ENCODE measurements around the gene STAC3. TPM values are rescaled to one million over a fixed set of nuclear protein-coding genes. Genes with fewer than 3 reads are reported as not detected.
"Not testable (repeated sequence)": the region's sequence is repeated elsewhere in the genome, so short reads cannot be mapped to it uniquely, and the experiment has no call there.

STAC3 gene
- total RNA-seq, 6 experiments from 2014 or later = 0.21 to 1.1 (median 0.58) TPM

- Mint-ChIP-seq H3K4me3 (no peak overlapping the region), H3K27ac (peak overlapping the region; percentile 31)
- TF ChIP-seq, protein P1, sequence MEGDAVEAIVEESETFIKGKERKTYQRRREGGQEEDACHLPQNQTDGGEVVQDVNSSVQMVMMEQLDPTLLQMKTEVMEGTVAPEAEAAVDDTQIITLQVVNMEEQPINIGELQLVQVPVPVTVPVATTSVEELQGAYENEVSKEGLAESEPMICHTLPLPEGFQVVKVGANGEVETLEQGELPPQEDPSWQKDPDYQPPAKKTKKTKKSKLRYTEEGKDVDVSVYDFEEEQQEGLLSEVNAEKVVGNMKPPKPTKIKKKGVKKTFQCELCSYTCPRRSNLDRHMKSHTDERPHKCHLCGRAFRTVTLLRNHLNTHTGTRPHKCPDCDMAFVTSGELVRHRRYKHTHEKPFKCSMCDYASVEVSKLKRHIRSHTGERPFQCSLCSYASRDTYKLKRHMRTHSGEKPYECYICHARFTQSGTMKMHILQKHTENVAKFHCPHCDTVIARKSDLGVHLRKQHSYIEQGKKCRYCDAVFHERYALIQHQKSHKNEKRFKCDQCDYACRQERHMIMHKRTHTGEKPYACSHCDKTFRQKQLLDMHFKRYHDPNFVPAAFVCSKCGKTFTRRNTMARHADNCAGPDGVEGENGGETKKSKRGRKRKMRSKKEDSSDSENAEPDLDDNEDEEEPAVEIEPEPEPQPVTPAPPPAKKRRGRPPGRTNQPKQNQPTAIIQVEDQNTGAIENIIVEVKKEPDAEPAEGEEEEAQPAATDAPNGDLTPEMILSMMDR (IDR thresholded peaks at IDR 0.05) = no peak
These were observed 27.7 kb upstream of the STAC3 start for GRCh38 chr12:57278465-57279381.

DNA sequence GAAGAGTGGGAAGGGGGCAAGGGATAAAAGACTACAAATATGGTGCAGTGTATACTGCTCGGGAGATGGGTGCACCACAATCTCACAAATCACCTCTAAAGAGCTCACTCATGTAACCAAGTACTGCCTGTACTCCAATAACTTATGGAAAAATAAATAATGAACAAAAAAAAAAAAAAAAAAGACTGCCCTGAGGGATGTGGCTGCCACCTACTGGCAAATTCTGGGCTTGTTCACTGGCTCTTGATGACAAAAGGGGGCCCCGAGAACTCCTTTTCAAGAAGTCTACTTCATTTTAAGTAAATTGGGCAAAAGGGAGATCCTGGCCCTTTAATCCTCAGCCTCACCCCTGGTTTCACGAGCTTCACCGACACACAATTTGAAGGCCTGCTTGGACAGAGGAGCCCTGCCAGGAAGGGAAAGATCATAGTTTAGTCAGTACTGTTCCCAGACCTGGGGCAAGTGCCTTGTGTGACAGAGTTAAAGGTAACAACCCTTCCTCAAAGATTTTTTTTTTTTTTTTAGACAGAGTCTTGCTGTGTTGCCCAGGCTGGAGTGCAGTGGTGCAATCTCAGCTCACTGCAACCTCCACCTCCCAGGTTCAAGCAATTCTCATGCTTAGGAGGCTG lies 26.1 kb upstream of the STAC3 start:
- Mint-ChIP-seq H3K4me3 (no peak overlapping the region), H3K36me3 (ENCODE audit: low read depth) (peaks cover 22% of the 10 kb centered on the region), H3K9me3 (no peaks in the 10 kb centered on the region), H3K27me3 (ENCODE audit: insufficient read depth) (no peaks in the 10 kb centered on the region; the same call in none of the 2 replicates), H3K27ac (no peak overlapping the region; the same call in 1 of the 2 replicates), H3K4me1 (ENCODE audit: low read depth) (peaks cover 42% of the 10 kb centered on the region)
- TF ChIP-seq, protein P1 (IDR thresholded peaks at IDR 0.05) = peak; percentile 78
- DNase-seq = peak; percentile 47

More at GRCh38 chr12:57278465-57279381, 27.7 kb upstream of the STAC3 start:
- no peak for DNase-seq
- Mint-ChIP-seq H3K36me3 (ENCODE audit: low read depth) (peaks cover 29% of the 10 kb centered on the region), H3K27me3 (ENCODE audit: insufficient read depth) (no peaks in the 10 kb centered on the region; the same call in none of the 2 replicates), H3K9me3 (no peaks in the 10 kb centered on the region), H3K4me1 (ENCODE audit: low read depth) (peaks cover 32% of the 10 kb centered on the region)

GRCh38 chr12:57276233-57276632 lies 25.2 kb upstream of the STAC3 start:
- H3K27me3 Mint-ChIP-seq (ENCODE audit: insufficient read depth); H3K9me3 Mint-ChIP-seq; DNase-seq: not testable (repeated sequence)

GRCh38 chr12:57273516-57273915 lies 22.5 kb upstream of the STAC3 start:
- no peaks in the 10 kb centered on the region; the same call in 1 of the 2 replicates for H3K27me3 Mint-ChIP-seq (ENCODE audit: insufficient read depth)

More at GRCh38 chr12:57276233-57276632, 25.2 kb upstream of the STAC3 start:
- not testable (repeated sequence) for H3K27ac Mint-ChIP-seq, H3K4me3 Mint-ChIP-seq
- peaks cover 17% of the 10 kb centered on the region for H3K36me3 Mint-ChIP-seq (ENCODE audit: low read depth)
- H3K4me1 Mint-ChIP-seq (ENCODE audit: low read depth) = peaks cover 38% of the 10 kb centered on the region

GRCh38 chr12:57272337-57273151 lies 21.6 kb upstream of the STAC3 start:
- Mint-ChIP-seq H3K36me3 (ENCODE audit: low read depth) (peaks cover 27% of the 10 kb centered on the region), H3K27ac (peak overlapping the region; percentile 58), H3K4me3 (peak overlapping the region; percentile 4; the same call in 1 of the 2 replicates), H3K27me3 (ENCODE audit: insufficient read depth) (no peaks in the 10 kb centered on the region; the same call in 1 of the 2 replicates), H3K4me1 (ENCODE audit: low read depth) (peaks cover 27% of the 10 kb centered on the region), H3K9me3 (no peaks in the 10 kb centered on the region)
- peak; percentile 43 for DNase-seq
- TF ChIP-seq, protein P1 (IDR thresholded peaks at IDR 0.05) = no peak

More at GRCh38 chr12:57273516-57273915, 22.5 kb upstream of the STAC3 start:
- TF ChIP-seq, protein P1 (IDR thresholded peaks at IDR 0.05) = no peak
- Mint-ChIP-seq H3K36me3 (ENCODE audit: low read depth) (peaks cover 22% of the 10 kb centered on the region), H3K9me3 (no peaks in the 10 kb centered on the region), H3K27ac (peak overlapping the region; percentile 58), H3K4me3 (no peak overlapping the region), H3K4me1 (ENCODE audit: low read depth) (peaks cover 22% of the 10 kb centered on the region)
- DNase-seq = no peak

Data from HFFc6 (cell line).